Spleen (tissue), 11 donors: ENCODE data around the gene ME2. TPM values are rescaled to one million over a fixed set of nuclear protein-coding genes. Genes with fewer than 3 reads are reported as not detected.

Source experiments
- DNase-seq: peaks from one replicate; pipeline ENCODE4 v3.0.0-alpha.2; 2020
- H3K27ac ChIP-seq, 8 donors: fragments of 200-600 bp; sonication (generic) in 7 of 8; 1 replicate in 4 of 8; 2 replicates in 4 of 8; pipeline versions ENCODE4 v1.5.0 to v1.8.0; 2016 to 2021; ENCODE audit warnings: inconsistent platforms in 4 of 8, mild to moderate bottlenecking in 4 of 8, moderate library complexity in 1 of 8
- H3K27me3 ChIP-seq, 7 donors: fragments of 200-600 bp; sonication (generic) in 6 of 7; replicated peaks in 1 of 7; 1 replicate in 4 of 7; 2 replicates in 3 of 7; pipeline versions ENCODE4 v1.5.0 to v1.8.0; 2016 to 2021; ENCODE audit warnings: inconsistent platforms in 3 of 7, mild to moderate bottlenecking in 1 of 7
- H3K36me3 ChIP-seq, 6 donors: fragments of 200-600 bp; sonication (generic) in 5 of 6; 1 replicate in 4 of 6; 2 replicates in 2 of 6; pipeline versions ENCODE4 v1.5.0 to v1.8.0; 2016 to 2021; ENCODE audit warnings: inconsistent platforms in 2 of 6
- H3K4me1 ChIP-seq, 6 donors: fragments of 200-600 bp; sonication (generic) in 5 of 6; 1 replicate in 3 of 6; 2 replicates in 3 of 6; pipeline versions ENCODE4 v1.5.0 to v1.8.0; 2016 to 2021; ENCODE audit warnings: inconsistent platforms in 3 of 6
- H3K4me3 ChIP-seq, 8 donors: fragments of 200-600 bp; sonication (generic) in 7 of 8; 1 replicate in 4 of 8; 2 replicates in 4 of 8; pipeline versions ENCODE4 v1.5.0 to v1.8.0; 2016 to 2021; ENCODE audit warnings: inconsistent platforms in 4 of 8, mild to moderate bottlenecking in 4 of 8, moderate library complexity in 2 of 8
- H3K9me3 ChIP-seq, 8 donors: fragments of 200-600 bp; sonication (generic) in 7 of 8; 1 replicate in 4 of 8; 2 replicates in 4 of 8; pipeline versions ENCODE4 v1.5.0 to v1.8.0; 2016 to 2021; ENCODE audit warnings: inconsistent platforms in 4 of 8
- POLR2A ChIP-seq, 3 donors: fragments of 450-650 bp; IDR thresholded peaks; one replicate each; pipeline ENCODE4 v1.5.1; 2017; ENCODE audit warnings: antibody characterized with exemption in 3 of 3, mild to moderate bottlenecking in 1 of 3
- POLR2AphosphoS5 ChIP-seq, 3 donors: sonication (generic); formaldehyde crosslinking; IDR thresholded peaks; one replicate each; pipeline ENCODE4 v1.5.1; 2017; ENCODE audit warnings: antibody characterized with exemption in 3 of 3
- WGBS, 5 donors: extraction: QIAGEN DNeasy Blood & Tissue Kit in 3 of 5; methylation state at CpG; one replicate each; pipeline versions ENCODE4 v1.1.5 to v1.1.7; 2013 to 2018; 5-methylcytosine and 5-hydroxymethylcytosine counted together
- intact Hi-C: fragments of 100-400 bp; cut with DNase I; formaldehyde crosslinking; loops from one replicate; pipeline ENCODE4 v1.15.0; 2023; ENCODE audit warnings: low total_unique reads
- polyA plus RNA-seq, 3 donors: library from polyadenylated mRNA; stranded (reverse); fragments of 200-250 nt; gene quantifications; one replicate each; pipeline ENCODE4 v1.2.1, GENCODE V29; 2013
- total RNA-seq, 7 donors: library from RNA; depleted of rRNA in 3 of 7; stranded (reverse); fragments of >200 nt in 3 of 7; fragmentation: NEBNext Ultra II Directional in 4 of 7; extraction: Animal tissue kit (Norgen Biotek cat#: 25700) in 4 of 7; gene quantifications; one replicate each; pipeline versions ENCODE4 v1.1.0 to v1.2.1, GENCODE V29; 2016 to 2021
- TF ChIP-seq, protein P1 (sequence below), 11 experiments: fragments of 200-600 bp in 7 of 11; fragments of 450-650 bp in 4 of 11; sonication (generic) in 4 of 11; IDR thresholded peaks in 8 of 11; conservative IDR thresholded peaks in 3 of 11; 1 replicate in 7 of 11; 2 replicates in 4 of 11; pipeline versions ENCODE4 v1.4.0 to v1.8.0; 2016 to 2021; ENCODE audit warnings: antibody characterized with exemption in 11 of 11, inconsistent platforms in 4 of 11, mild to moderate bottlenecking in 1 of 11
- donor health status: healthy with polysubstance abuse.
- donor health status: DM: no; HTN: no; CAD: no; lungs with moderate emphysema.
- donor health status: DM: no; HTN: no; CAD: no.
- donor health status: Bipolar disorder and iron deficiency.
- donor health status: healthy.
- donor health status: DM: no; HTN: no; CAD: no.
- donor health status: DM: yes; HTN: yes; CAD: no.

ME2 gene
- total and polyA plus RNA-seq, 10 donors: 25.9 to 179 (median 95.6) TPM

DNA sequence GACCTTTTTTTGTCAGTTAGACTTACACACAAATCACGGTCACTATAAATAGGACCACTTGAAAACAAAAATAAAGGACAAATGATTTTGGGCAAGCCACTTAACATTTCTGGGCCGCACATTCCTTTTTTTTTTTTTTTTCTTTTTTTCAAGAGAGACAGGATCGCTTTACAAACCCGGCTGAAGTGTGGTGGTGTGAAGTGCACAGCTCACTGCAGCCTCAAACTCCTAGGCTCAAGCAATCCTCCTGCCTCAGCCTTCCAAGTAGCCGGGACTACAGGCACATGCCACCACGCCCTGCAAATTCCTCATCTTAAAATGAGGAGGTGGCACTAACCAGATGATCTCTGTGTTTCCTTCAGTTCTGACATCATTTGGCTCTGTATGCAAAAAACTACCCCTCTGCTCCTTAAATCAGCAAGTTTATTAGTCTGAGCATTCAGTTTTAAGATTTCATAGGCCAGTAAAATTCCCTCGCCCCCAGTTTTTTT is 30.8 kb upstream of the ME2 start:
- Histone ChIP-seq H3K27me3 (no peaks in the 10 kb centered on the region), H3K4me3 (no peak overlapping the region), H3K9me3 (no peaks in the 10 kb centered on the region), H3K36me3 (no peaks in the 10 kb centered on the region), H3K27ac (peak overlapping the region in 4 of 8 donors; percentile 44 to 66 (median 56)), H3K4me1 (peaks cover 0 to 34% (median 9%) of the 10 kb centered on the region in 6 donors)
- TF ChIP-seq POLR2AphosphoS5 (IDR thresholded peaks at IDR 0.05) (no peak), POLR2A (IDR thresholded peaks at IDR 0.05) (no peak)
- TF ChIP-seq, protein P1, sequence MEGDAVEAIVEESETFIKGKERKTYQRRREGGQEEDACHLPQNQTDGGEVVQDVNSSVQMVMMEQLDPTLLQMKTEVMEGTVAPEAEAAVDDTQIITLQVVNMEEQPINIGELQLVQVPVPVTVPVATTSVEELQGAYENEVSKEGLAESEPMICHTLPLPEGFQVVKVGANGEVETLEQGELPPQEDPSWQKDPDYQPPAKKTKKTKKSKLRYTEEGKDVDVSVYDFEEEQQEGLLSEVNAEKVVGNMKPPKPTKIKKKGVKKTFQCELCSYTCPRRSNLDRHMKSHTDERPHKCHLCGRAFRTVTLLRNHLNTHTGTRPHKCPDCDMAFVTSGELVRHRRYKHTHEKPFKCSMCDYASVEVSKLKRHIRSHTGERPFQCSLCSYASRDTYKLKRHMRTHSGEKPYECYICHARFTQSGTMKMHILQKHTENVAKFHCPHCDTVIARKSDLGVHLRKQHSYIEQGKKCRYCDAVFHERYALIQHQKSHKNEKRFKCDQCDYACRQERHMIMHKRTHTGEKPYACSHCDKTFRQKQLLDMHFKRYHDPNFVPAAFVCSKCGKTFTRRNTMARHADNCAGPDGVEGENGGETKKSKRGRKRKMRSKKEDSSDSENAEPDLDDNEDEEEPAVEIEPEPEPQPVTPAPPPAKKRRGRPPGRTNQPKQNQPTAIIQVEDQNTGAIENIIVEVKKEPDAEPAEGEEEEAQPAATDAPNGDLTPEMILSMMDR (IDR thresholded peaks at IDR 0.05 in 8 of 11, conservative IDR thresholded peaks at IDR 0.05 in 3 of 11): no peak
- intact Hi-C loops: no loop called here
- no peak for DNase-seq
- WGBS, 5 donors: 67 to 84% (median 77%) methylated on average over 7 of the region's 7 CpGs

DNA sequence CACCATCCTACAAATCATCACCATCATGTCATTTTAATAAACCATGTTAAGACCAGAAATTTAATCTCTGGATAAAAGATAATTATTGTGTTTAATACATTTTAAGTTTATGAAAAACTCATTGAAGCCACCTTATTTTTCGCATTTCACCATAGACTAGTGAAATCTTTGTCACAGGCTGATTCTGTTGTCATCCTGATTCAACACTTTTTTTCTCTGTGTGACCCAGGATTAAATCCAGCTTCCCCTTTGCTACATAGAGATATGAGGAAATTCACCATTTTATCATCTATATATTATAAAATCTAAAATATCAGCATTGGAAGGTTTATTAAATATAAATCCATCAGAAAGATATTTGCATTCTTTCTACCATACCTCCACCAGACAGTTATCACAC is 29.9 kb upstream of the ME2 start:
- WGBS, 5 donors: 84 to 100% (median 88%) methylated on average over 1 of the region's 1 CpG
- no peak for DNase-seq
- Histone ChIP-seq H3K36me3 (no peaks in the 10 kb centered on the region), H3K27me3 (no peaks in the 10 kb centered on the region), H3K4me1 (peaks cover 0 to 34% (median 9%) of the 10 kb centered on the region in 6 donors), H3K4me3 (no peak overlapping the region), H3K27ac (peak overlapping the region in 4 of 8 donors; percentile 44 to 66 (median 56)), H3K9me3 (no peaks in the 10 kb centered on the region)
- TF ChIP-seq, protein P1 (IDR thresholded peaks at IDR 0.05 in 8 of 11, conservative IDR thresholded peaks at IDR 0.05 in 3 of 11): no peak
- TF ChIP-seq POLR2A (IDR thresholded peaks at IDR 0.05) (no peak), POLR2AphosphoS5 (IDR thresholded peaks at IDR 0.05) (no peak)
- intact Hi-C loops: no loop called here

DNA sequence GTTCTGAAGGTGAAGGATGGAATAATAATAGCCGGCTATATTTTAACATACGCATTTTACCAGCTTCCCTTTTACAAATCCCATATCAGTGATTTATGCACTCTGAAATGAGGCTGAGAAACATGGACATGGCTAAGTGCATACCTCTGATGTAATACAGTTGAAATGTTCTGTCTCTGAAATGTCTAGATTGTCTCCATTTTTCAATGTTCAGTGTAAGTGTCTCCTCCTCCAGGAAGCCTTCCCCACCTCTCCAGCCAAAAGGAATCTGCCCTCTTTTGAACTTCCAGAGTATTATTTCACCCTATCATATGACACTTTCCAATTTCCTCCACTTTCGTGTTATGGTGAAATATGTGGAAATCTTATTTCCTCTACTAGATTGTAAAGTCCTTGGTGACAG is 29.5 kb upstream of the ME2 start:
- H3K27me3 ChIP-seq: no peaks in the 10 kb centered on the region
- intact Hi-C loops: no loop called here
- no peak for TF ChIP-seq POLR2AphosphoS5 (IDR thresholded peaks at IDR 0.05)
- TF ChIP-seq POLR2A (IDR thresholded peaks at IDR 0.05): no peak
- no peaks in the 10 kb centered on the region for H3K36me3 ChIP-seq
- H3K4me1 ChIP-seq: peaks cover 0 to 39% (median 9%) of the 10 kb centered on the region in 6 donors
- H3K4me3 ChIP-seq: no peak overlapping the region
- no peak for DNase-seq
- H3K9me3 ChIP-seq: no peaks in the 10 kb centered on the region
- H3K27ac ChIP-seq: peak overlapping the region in 4 of 8 donors; percentile 2 to 66 (median 56)
- 47 to 72% (median 57%) methylated on average over 3 of the region's 3 CpGs for WGBS, 5 donors

DNA sequence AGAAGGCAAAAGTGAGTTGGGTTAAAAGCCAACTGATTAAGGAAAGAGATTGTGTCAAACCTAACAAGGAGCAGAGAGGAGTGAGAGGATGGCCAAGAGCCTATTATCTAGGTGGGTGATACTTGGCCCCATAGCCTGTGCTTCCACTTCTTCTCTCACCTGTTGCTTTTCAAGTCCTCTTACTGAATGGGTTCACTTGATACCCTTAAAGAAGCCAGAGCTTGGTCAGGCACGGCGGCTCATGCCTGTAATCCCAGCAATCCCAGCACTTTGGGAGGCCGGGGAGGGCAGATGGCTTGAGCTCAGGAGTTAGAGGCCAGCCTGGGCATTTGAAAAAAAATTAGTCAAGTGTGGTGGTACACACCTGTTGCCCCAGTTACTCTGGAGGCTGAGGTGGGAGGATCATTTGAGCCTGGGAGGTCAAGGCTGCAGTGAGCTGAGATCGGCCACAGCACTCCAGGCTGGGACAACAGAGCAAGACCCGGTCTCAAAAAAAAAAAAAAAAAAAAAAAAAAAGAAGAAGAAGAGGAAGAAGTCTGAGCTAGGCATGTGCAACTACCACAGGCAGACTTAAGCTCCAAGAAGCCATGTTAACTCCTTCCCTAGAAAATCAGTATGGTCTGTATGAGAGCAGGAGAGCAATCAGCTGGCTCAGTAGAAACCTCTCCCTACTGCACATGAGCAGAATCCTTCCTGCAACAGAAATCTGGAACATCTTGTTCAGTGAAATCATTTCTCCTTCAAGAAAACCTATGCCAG is 28.4 kb upstream of the ME2 start:
- H3K27me3 ChIP-seq: no peaks in the 10 kb centered on the region
- peak overlapping the region in 4 of 8 donors; percentile 2 to 66 (median 41) for H3K27ac ChIP-seq
- TF ChIP-seq, protein P1 (IDR thresholded peaks at IDR 0.05 in 8 of 11, conservative IDR thresholded peaks at IDR 0.05 in 3 of 11): no peak
- TF ChIP-seq POLR2A (IDR thresholded peaks at IDR 0.05) (no peak), POLR2AphosphoS5 (IDR thresholded peaks at IDR 0.05) (no peak)
- WGBS, 5 donors: 84 to 95% (median 93%) methylated on average over 5 of the region's 5 CpGs
- H3K9me3 ChIP-seq: no peaks in the 10 kb centered on the region
- H3K36me3 ChIP-seq: no peaks in the 10 kb centered on the region
- H3K4me3 ChIP-seq: no peak overlapping the region
- peaks cover 0 to 49% (median 9%) of the 10 kb centered on the region in 6 donors for H3K4me1 ChIP-seq
- DNase-seq: no peak
- intact Hi-C loops: no loop called here
